GM19238 (cell line): ENCODE results near the gene GALE.
"Not testable (repeated sequence)": the region's sequence is repeated elsewhere in the genome, so short reads cannot be mapped to it uniquely, and the experiment has no call there.

Experiments used
- DNase-seq: peaks from one replicate; pipeline ENCODE4 v3.0.0; 2011; ENCODE audit warnings: low spot score; ENCODE audit not compliant: insufficient read length

GALE gene

GRCh38 chr1:23810818-23811540, 10.4 kb upstream of the GALE start:
- peak; percentile 58 for DNase-seq

- DNase-seq, result peak; percentile 69
These were observed 9.2 kb upstream of the GALE start for GRCh38 chr1:23809751-23810171.

GRCh38 chr1:23807453-23807852, 6.9 kb upstream of the GALE start:
- DNase-seq, result no peak

GRCh38 chr1:23806280-23806679, 5.7 kb upstream of the GALE start:
- no peak for DNase-seq

- no peak for DNase-seq
These were observed 4.5 kb upstream of the GALE start for GRCh38 chr1:23805025-23805424.

- DNase-seq, result no peak
These were observed 3.8 kb upstream of the GALE start for GRCh38 chr1:23804183-23804835.

GRCh38 chr1:23803674-23804073, 3.1 kb upstream of the GALE start:
- DNase-seq, result no peak

GRCh38 chr1:23802809-23803342, 2.3 kb upstream of the GALE start:
- DNase-seq, result not testable (repeated sequence)

GRCh38 chr1:23801876-23802275, 1.3 kb upstream of the GALE start:
- DNase-seq, result no peak

- DNase-seq, result no peak
These were observed 789 bp upstream of the GALE start for GRCh38 chr1:23801338-23801748.

- DNase-seq, result no peak
These were observed 769 bp downstream of the GALE start for GRCh38 chr1:23799570-23800399.

GRCh38 chr1:23799255-23799569, 1.3 kb downstream of the GALE start:
- DNase-seq, result no peak

GRCh38 chr1:23798662-23799142, 1.9 kb downstream of the GALE start:
- DNase-seq, result no peak

GRCh38 chr1:23797478-23798448, 2.8 kb downstream of the GALE start:
- no peak for DNase-seq

- no peak for DNase-seq
These were observed 3.9 kb downstream of the GALE start for GRCh38 chr1:23796466-23797271.

GRCh38 chr1:23795676-23796465, 4.7 kb downstream of the GALE start:
- no peak for DNase-seq

GRCh38 chr1:23794732-23795182, 5.8 kb downstream of the GALE start:
- not testable (repeated sequence) for DNase-seq

- DNase-seq, result no peak
These were observed 6.5 kb downstream of the GALE start for GRCh38 chr1:23793861-23794731.
